ELF-1 (cell line): ENCODE results near the gene DCHS1.

Experiments
- DNase-seq: peaks from one replicate; pipeline ENCODE4 v3.0.0-alpha.2; 2016; ENCODE audit warnings: low read depth, low spot score

Gene DCHS1

GRCh38 chr11:6628526-6628925, 27.1 kb downstream of the DCHS1 start:
- DNase-seq: no peak

GRCh38 chr11:6627762-6628241, 27.8 kb downstream of the DCHS1 start:
- DNase-seq: no peak

- DNase-seq: no peak
Measured at GRCh38 chr11:6626971-6627761, 28.4 kb downstream of the DCHS1 start.

- no peak for DNase-seq
Measured at GRCh38 chr11:6625832-6626420, 29.7 kb downstream of the DCHS1 start.

DNA sequence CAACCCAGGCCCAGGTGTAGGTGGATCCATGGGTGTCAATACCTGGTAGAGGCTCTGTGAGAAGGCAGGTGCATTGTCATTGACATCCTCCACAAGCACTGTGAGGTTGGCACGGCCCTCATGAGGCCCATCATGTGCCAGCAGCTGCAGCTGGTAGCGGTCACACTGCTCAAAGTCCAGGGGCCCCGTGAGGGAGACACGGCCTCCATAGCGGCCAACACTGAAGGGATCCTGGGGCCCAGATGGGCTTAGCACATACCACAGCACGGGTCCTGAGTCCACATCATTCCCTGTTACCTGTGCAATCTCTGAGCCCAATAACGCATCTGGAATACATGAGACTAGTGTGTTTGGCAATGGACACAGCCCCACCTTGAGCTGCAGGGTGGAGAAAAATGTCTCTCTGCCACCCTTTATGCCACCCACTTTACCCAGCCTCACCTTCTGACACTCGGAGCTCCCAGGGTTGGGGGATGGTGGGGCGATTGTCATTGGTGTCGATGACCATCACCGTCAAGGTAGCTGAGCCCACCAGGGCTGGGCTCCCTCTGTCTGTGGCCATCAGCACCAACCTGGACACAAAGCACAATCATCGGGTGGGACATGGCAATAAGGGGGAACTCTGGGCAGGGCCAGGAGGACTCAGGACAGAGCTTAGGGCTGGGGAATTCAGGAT, 30.3 kb downstream of the DCHS1 start:
- DNase-seq: no peak

DNA sequence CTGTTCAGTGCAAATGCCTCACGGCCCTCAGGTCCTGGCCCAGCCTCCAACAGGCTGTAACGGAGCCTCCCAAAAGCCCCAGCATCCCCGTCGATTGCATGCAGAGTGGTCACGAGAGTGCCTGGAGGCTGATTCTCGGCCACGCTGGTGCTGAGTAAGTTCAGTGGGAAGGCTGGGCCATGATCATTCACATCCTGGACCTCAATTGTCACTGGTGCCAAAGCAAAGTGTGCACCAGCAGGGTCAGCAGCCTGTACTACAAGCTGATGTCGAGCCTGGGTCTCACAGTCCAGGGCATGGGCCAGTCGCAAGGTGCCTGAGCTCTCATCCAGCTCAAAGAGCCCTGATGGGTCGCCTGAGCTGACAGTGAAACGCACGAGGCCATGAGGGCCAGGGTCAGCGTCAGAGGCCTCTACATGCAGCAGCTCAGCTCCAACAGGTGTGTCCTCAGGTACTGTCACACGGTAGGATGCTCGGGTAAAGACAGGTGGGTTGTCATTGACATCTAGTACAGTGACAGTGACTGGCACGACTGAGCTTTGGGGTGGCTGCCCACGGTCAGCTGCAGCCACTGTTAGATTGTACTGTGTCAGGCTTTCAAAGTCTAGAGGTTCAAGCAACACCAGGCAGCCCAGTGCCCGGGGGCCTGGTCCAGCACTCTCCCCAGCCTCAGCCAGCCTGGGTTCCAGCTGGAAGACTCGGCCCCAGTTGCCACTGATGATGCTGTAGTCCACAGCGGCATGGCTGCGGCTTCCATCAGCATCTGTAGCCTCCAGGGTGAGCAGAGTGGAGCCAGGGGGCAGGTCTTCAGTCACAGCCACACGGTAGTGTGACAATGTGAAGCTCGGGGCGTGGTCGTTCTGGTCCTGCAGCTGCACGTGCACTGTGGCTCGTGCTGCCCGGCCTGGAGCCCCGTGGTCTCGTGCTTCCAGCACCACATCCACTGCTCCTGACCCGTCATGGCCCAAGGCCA, 31.9 kb downstream of the DCHS1 start:
- DNase-seq: no peak

- no peak for DNase-seq
Measured at GRCh38 chr11:6622261-6623171, 33.1 kb downstream of the DCHS1 start.

DNA sequence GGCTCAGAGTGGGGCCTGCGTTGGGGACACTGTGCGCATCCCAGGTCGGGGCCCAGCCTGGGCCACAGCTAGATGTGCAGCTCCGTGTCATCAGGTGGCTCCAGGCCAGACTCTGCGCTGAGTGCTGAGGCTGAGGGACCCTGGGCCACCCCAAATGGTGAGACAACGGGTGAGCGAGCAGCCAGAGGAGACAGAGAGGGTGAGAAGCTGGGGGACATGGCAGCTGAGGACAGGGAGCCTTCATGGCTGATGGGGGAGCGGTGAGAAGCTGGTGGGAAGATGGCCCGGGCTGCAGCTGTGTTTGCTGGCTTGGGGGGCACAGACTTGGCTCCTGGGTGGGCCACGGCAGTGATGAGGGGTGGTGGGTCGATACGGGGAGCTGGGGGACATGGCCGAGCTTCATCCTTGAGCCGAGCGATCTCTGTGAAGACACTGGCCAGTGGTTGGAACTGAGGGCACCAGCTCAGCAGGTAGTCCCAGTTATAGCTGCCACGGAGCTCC, 33.8 kb downstream of the DCHS1 start:
- DNase-seq: no peak

GRCh38 chr11:6620636-6621035, 35.0 kb downstream of the DCHS1 start:
- no peak for DNase-seq

DNA sequence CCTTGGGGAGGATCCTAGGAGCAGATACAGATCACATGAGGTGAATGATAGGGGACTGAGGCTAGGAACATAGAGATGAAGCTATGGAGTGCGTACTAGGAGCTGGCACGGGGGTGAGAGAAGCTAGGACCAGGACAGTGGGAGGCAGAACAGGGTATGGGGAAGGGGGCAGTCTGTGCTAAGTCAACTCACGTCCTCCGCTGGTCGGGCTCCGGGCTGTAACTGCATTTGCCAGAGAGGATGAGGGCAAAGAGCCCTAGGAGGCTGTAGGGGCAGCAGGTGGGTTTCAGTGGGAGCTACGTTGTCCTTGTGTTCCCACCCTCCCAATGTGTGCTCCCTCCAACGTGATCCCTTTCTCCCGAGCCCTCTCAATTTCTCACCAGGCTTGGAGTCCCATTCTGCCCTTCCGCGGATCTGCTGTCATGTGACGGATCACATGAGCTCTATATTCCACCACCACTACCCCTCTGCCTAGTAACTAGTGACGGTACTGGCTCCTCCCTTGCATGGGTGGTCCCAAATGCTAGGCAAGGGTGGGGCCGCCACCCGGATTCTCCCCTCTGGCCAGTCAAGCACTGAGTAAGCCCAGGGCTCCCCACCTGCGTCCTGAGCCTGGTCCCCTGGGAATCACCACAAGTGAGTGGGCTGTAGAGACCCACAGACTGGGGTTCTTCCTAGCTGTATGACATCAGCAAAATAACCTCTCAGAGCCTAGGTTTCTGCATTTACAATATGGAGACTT, 36.4 kb downstream of the DCHS1 start, which contains the start of gene TPP1:
Gene TPP1 (minus strand): TSS at position 419 of the 742 bp plus-strand sequence. CDS start 22 bp downstream, at position 397.
- DNase-seq: peak; percentile 94

GRCh38 chr11:6618117-6619003, 37.2 kb downstream of the DCHS1 start:
- no peak for DNase-seq

DNA sequence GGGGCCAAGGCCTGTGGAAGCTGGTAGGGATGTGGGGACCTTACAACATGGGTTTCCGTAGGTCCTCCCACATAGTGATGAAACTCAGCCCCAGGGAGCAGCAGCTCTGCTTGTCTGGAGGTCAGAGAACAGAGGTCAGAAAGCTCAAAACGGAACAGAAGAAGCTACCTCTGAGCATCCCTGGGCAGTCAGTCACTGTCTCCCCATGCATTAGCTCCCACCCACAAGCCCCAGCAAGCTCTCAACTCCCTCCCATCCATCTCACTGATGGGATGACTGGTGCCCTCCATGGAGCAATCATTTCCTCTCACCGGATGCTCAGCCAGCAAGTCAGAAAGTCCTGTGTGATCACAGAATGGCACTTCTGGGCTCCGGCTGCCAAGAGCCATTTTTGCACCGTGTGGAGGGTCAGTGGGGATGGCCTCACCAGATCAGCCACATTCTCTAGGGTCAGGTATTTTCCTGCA, 38.3 kb downstream of the DCHS1 start:
- no peak for DNase-seq

DNA sequence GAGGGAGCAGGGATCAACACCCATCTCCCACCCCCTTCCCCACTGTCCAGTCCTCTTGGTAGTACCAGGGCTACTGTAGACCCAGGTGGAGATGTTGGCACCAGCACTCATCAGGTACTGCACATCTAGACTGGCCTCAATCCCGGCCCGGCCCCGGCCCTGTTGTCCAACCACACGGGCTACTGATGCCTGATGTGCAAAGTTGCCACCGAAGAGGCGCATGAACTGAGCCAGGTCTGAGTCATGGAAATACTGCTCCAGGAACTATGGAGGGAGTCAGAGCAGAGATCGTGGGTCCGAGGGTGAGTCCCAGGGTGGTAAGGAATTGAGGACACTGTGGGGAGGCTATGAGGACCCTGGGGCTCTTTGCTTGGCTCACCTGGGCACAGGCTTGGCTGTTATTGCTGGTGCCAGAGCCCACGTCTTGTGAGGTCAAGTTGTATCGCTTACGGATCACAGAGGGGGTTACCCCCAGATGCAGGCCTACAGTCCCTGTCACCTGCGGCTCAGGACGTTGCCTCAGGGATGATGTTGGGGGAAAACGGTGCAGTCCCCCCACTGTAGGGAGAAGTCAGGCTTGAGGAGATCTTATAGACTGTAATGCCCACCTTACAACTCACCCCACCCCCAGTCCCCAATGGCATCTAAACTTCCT, 38.9 kb downstream of the DCHS1 start:
- DNase-seq: no peak

DNA sequence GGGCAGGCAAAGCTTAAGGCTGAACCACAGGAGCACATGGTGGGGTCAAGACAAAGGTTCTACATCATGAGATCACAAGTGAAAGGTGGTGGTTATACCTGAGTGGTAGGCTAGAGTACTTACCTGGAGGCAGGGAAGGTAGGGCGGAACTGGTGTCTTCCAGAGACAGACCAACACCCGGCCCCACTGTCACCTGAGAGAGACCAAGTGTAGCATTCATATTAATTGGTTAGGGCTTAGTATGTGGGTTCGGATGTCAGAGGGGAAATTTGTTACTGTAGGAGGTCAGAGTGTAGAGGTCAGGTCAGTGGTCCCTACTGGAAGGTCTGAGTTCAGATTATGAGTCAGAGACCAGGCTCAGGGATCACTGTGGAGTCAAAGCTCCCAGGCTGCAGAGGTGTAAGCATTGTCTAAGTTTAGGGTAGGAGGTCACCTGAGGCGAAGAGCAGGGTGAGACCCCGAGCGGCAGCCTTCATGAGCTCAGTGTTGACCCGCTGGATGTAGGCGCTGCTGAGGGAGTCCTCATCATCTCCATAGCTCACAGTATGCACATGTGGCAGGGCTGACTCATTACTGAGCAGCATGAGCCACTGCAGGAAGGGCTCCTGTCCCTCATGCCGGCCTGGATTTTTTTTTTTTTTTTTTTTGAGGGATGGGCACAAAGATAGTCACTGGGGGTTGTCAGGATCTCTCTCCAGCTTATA, 39.6 kb downstream of the DCHS1 start:
- no peak for DNase-seq

DNA sequence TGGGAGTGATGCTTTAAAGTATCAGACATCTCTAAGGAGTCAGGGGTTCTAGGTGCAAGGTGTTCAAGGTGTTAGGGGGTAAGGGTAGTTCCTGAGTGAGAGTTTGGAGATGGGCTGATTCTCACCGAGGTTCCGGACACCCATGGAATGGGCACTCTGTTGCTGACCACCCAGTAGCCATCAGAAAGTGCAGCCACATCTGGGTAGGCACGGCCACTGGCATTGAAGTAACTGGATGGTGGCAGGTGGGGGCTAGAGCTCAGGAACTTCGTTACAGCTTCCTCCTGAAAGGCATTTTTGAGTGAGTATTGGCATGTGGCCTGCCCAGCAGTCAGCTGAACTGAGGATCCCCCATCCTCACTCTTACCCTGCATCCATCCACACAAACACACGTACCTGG, 40.6 kb downstream of the DCHS1 start:
- no peak for DNase-seq

DNA sequence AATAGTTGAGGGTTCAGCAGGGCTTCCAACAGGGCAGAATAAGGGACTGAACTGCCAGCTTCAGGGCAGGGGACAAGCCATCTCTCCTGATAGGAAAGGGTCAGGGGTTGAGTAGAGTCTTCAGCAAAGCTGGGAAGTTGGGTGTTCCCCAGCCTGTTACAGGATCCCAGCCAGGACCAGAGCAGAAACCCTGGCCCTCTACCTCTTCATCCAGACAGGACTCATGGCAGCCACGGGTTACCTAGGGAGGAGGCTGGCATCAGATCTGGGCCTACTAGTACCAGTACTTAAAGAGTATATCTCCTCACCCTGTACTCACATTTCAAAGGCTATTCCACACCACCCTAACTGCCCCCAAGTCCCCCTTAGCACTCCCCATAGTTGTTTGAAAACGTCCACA, 41.2 kb downstream of the DCHS1 start:
- DNase-seq: no peak

- no peak for DNase-seq
Measured at GRCh38 chr11:6613496-6613895, 42.1 kb downstream of the DCHS1 start.
